SH-SY5Y (cell line): ENCODE results near the gene HIVEP1.

Source experiments
- GATA2 ChIP-seq: IDR thresholded peaks from 2 replicates; pipeline ENCODE4 v1.6.1; 2011; ENCODE audit warnings: mild to moderate bottlenecking, low read depth, low read length
- GATA3 ChIP-seq: IDR thresholded peaks from 2 replicates; pipeline ENCODE4 v1.6.1; 2011; ENCODE audit warnings: low read depth, mild to moderate bottlenecking, low read length, moderate library complexity

DNA sequence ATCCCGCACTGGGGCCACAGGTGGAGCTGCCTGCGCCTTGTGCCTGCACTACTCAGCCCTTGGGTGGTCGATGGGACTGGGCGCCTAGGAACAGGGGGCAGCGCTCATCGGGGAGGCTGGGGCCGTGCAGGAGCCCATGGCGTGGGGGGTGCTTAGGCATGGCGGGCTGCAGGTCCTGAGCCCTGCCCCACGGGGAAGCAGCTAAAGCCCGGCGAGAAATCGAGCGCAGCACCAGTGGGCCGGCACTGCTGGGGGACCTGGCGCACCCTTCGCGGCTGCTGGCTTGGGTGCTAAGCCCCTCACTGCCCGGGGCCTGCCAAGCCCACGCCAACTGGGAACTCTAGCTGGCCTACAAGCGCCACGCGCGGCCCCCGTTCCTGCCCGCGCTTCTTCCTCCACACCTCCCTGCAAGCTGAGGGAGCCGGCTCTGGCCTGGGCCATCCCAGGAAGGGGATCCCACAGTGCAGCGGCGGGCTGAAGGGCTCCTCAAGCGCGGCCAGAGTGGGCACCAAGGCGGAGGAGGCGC is 5.8 kb downstream of the HIVEP1 start:
- TF ChIP-seq GATA2 = no peak
- no peak for TF ChIP-seq GATA3
